Endothelial cell (in vitro differentiated cells): ENCODE results near the gene ZNF451. TPM values are rescaled to one million over a fixed set of nuclear protein-coding genes. Genes with fewer than 3 reads are reported as not detected.

Experiments
- DNase-seq: peaks from one replicate; pipeline ENCODE4 v3.0.0; 2021; ENCODE audit warnings: low spot score
- H3K27ac Mint-ChIP-seq: one replicate; pipeline ENCODE4 v1.8.0; 2021; ENCODE audit warnings: mixed read lengths, inconsistent platforms; ENCODE audit not compliant: unreplicated experiment
- H3K27me3 Mint-ChIP-seq: one replicate; pipeline ENCODE4 v1.8.0; 2021; ENCODE audit warnings: mild to moderate bottlenecking, moderate library complexity, mixed read lengths, inconsistent platforms; ENCODE audit not compliant: unreplicated experiment
- H3K36me3 Mint-ChIP-seq: one replicate; pipeline ENCODE4 v1.8.0; 2021; ENCODE audit warnings: mild to moderate bottlenecking, low read depth, mixed read lengths, inconsistent platforms; ENCODE audit not compliant: unreplicated experiment
- H3K4me1 Mint-ChIP-seq: one replicate; pipeline ENCODE4 v1.8.0; 2021; ENCODE audit warnings: mild to moderate bottlenecking, mixed read lengths, inconsistent platforms; ENCODE audit not compliant: unreplicated experiment
- H3K4me3 Mint-ChIP-seq: one replicate; pipeline ENCODE4 v1.8.0; 2021; ENCODE audit warnings: mild to moderate bottlenecking, mixed read lengths, inconsistent platforms; ENCODE audit not compliant: unreplicated experiment
- H3K9me3 Mint-ChIP-seq: one replicate; pipeline ENCODE4 v1.8.0; 2021; ENCODE audit warnings: mixed read lengths, inconsistent platforms; ENCODE audit not compliant: unreplicated experiment
- total RNA-seq: library from RNA; stranded (reverse); fragmentation: NEBNext Ultra II Directional; extraction: Animal tissue kit (Norgen Biotek cat#: 25700); gene quantifications from one replicate; pipeline ENCODE4 v1.2.1, GENCODE V29; 2021; ENCODE audit not compliant: unreplicated experiment
- TF ChIP-seq, protein P1 (sequence below): fragments of 200-600 bp; sonication (generic); IDR thresholded peaks from one replicate; pipeline ENCODE4 v1.5.0; 2021; ENCODE audit warnings: antibody characterized with exemption; ENCODE audit not compliant: unreplicated experiment

Gene ZNF451
- total RNA-seq, 1 donor from 2014 or later, result 129 TPM

DNA sequence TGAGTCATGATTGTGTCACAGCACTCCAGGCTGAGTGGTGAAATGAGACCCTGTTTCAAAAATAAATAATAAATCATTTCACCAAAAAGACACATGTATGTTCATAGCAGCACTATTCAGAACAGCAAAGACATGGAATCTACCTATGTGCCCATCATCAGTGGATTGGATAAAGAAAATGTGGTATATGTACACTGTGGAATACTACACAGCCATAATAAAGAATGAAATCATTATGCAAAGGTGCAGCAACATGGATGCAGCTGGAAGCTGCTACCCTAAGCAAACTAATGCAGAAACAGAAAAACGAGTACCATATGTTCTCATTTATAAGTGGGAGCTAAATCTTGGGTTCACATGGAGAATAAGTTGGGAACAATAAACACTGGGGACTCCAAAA is 33.1 kb downstream of the ZNF451 start:
- H3K27ac Mint-ChIP-seq, result no peak overlapping the region
- TF ChIP-seq, protein P1, sequence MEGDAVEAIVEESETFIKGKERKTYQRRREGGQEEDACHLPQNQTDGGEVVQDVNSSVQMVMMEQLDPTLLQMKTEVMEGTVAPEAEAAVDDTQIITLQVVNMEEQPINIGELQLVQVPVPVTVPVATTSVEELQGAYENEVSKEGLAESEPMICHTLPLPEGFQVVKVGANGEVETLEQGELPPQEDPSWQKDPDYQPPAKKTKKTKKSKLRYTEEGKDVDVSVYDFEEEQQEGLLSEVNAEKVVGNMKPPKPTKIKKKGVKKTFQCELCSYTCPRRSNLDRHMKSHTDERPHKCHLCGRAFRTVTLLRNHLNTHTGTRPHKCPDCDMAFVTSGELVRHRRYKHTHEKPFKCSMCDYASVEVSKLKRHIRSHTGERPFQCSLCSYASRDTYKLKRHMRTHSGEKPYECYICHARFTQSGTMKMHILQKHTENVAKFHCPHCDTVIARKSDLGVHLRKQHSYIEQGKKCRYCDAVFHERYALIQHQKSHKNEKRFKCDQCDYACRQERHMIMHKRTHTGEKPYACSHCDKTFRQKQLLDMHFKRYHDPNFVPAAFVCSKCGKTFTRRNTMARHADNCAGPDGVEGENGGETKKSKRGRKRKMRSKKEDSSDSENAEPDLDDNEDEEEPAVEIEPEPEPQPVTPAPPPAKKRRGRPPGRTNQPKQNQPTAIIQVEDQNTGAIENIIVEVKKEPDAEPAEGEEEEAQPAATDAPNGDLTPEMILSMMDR, result no peak
- peaks cover 13% of the 10 kb centered on the region for H3K36me3 Mint-ChIP-seq
- no peaks in the 10 kb centered on the region for H3K27me3 Mint-ChIP-seq
- H3K4me3 Mint-ChIP-seq, result no peak overlapping the region
- no peaks in the 10 kb centered on the region for H3K9me3 Mint-ChIP-seq
- DNase-seq, result no peak
- no peaks in the 10 kb centered on the region for H3K4me1 Mint-ChIP-seq

DNA sequence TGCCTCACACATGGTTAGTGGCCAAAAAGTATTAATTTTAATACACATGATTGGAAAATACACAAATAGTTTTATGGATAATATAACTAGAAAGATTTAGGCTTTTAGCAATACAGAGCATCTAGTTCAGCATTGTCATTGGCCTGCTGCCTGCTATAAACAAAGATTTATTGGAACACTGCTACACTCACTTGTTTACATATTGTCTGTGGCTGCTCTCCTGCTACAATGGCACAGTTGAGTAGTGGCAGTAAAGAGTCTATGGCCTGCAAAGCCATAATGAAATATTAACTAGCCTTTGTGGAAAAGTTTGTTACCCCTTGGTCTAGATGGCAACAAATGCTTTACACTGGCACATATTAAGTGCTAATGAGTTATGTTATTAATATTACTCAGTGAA is 37.8 kb downstream of the ZNF451 start:
- H3K4me3 Mint-ChIP-seq, result no peak overlapping the region
- no peaks in the 10 kb centered on the region for H3K9me3 Mint-ChIP-seq

DNA sequence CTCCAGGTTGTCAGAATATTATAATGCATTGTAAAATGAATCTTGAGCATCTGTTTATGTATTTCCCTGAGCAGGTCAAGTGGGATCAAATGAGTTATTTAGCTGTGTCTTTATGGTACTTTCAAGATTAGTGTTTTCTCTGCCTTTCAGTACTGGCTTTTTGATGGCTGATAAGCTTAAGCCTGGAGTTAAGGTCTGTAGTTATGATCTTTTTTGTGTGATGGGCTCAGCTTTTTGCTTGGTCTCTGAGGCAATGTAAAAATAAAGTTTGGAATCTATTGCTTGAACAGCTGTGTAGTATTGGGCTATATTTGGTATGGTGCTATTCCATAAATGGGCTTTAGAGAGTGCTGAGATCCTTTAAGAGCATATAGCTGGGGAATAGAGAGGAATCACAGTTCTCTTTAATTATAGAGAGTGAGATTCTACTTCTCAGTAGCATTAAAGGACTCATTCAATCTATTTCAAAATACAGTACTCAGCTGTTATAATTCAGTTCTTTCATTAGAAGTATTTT is 40.7 kb downstream of the ZNF451 start:
- TF ChIP-seq, protein P1, result no peak
- H3K36me3 Mint-ChIP-seq, result no peaks in the 10 kb centered on the region
- H3K4me1 Mint-ChIP-seq, result no peaks in the 10 kb centered on the region
- no peak overlapping the region for H3K27ac Mint-ChIP-seq
- no peak for DNase-seq
- no peaks in the 10 kb centered on the region for H3K27me3 Mint-ChIP-seq
- no peak overlapping the region for H3K4me3 Mint-ChIP-seq
- H3K9me3 Mint-ChIP-seq, result no peaks in the 10 kb centered on the region

More for the DNA sequence above, 37.8 kb downstream of the ZNF451 start:
- TF ChIP-seq, protein P1, result no peak
- no peaks in the 10 kb centered on the region for H3K4me1 Mint-ChIP-seq
- H3K36me3 Mint-ChIP-seq, result no peaks in the 10 kb centered on the region
- H3K27ac Mint-ChIP-seq, result no peak overlapping the region
- DNase-seq, result no peak
- H3K27me3 Mint-ChIP-seq, result no peaks in the 10 kb centered on the region

DNA sequence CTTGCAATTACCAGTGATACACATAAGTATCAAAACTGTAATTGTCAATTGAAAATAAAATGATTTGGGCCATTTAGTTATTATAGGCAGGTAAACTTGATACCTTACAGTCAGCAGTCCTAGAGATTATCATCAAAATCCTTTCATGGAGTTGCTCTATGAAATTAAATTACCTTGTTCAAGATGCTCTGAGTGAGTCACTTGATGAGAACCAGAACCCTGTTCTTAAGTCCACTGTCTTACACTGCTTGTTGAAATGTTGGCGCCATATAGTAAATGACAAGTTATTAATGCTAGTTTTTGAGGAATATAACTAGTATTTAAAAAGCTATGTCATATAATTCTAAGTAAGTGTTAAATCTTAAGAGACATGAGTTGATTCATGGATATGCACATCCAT is 45.0 kb downstream of the ZNF451 start:
- DNase-seq, result no peak
- H3K9me3 Mint-ChIP-seq, result no peaks in the 10 kb centered on the region
- no peak overlapping the region for H3K27ac Mint-ChIP-seq
- H3K4me1 Mint-ChIP-seq, result no peaks in the 10 kb centered on the region
- TF ChIP-seq, protein P1, result no peak
- no peaks in the 10 kb centered on the region for H3K27me3 Mint-ChIP-seq
- no peak overlapping the region for H3K4me3 Mint-ChIP-seq
- peaks cover 10% of the 10 kb centered on the region for H3K36me3 Mint-ChIP-seq

DNA sequence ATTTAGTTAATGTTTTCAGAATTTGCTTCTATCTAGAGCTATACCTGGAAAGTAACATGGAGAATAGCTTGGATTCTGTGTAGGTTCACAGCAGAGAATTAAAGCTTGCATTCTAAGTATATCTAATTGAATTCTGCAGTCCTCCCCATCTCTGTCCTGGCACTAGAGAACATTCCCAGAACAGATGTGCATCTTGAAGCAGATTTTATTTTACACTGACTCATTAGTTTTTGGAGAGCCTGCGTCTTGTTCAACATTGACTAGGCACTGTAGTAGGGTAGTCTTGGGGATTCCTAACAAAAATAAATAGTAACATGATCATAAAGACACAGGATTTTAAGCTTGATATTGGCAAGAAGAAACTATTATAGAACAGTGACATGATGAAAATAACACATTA is 45.9 kb downstream of the ZNF451 start:
- TF ChIP-seq, protein P1, result no peak
- H3K4me3 Mint-ChIP-seq, result no peak overlapping the region
- peaks cover 10% of the 10 kb centered on the region for H3K36me3 Mint-ChIP-seq
- DNase-seq, result no peak
- no peaks in the 10 kb centered on the region for H3K4me1 Mint-ChIP-seq
- no peak overlapping the region for H3K27ac Mint-ChIP-seq
- H3K27me3 Mint-ChIP-seq, result no peaks in the 10 kb centered on the region
- no peaks in the 10 kb centered on the region for H3K9me3 Mint-ChIP-seq
